IMR-90 (cell line): Measurements from ENCODE around the gene KDM4B. TPM values are rescaled to one million over a fixed set of nuclear protein-coding genes. Genes with fewer than 3 reads are reported as not detected.
A peak's percentile ranks its signal among the peaks of the same experiment; 100 is the strongest.

Experiments
- ATAC-seq: fragments of 200-7000 bp; cut with Tn5 transposase; 2 replicates; pipeline ENCODE4 v1.9.1; 2020; ENCODE audit warnings: low read depth, mild to moderate bottlenecking, moderate library complexity
- BruUV-seq: library from RNA; stranded (reverse); fragments of 400-500 nt; replicated peaks from 2 replicates; lab custom pipeline; 2021; lab: Mats Ljungman, UMichigan
- CTCF ChIA-PET: fragments of 300-600 bp; formaldehyde crosslinking; extraction: SDS; loops from one replicate; lab custom pipeline; 2021; ENCODE audit warnings: antibody characterized with exemption; lab: Yijun Ruan, JAX
- POLR2A ChIA-PET: fragments of 300-600 bp; sonication (Branson Sonifier 250); formaldehyde crosslinking; loops from one replicate; lab custom pipeline; 2022; ENCODE audit warnings: antibody characterized with exemption; ENCODE audit not compliant: unreplicated experiment; lab: Charles Lee
- DNase-seq: peaks from one replicate; pipeline ENCODE4 v3.0.0; 2013
- H2AFZ ChIP-seq: replicated peaks from 2 replicates; pipeline ENCODE3; 2013; ENCODE audit warnings: low read length, mild to moderate bottlenecking; ENCODE audit not compliant: poor library complexity
- H2AK5ac ChIP-seq: 2 replicates; pipeline ENCODE4 v1.6.1; 2013; ENCODE audit warnings: low read depth, low read length, inconsistent platforms
- H2AK9ac ChIP-seq: replicated peaks from 2 replicates; pipeline ENCODE3; 2013; ENCODE audit warnings: mild to moderate bottlenecking, low read depth, low read length, moderate library complexity; ENCODE audit not compliant: poor library complexity
- H2BK120ac ChIP-seq: 2 replicates; pipeline ENCODE4 v1.6.1; 2013; ENCODE audit warnings: low read depth, low read length, inconsistent platforms
- H2BK15ac ChIP-seq: 3 replicates; pipeline ENCODE4 v1.6.1; 2013; ENCODE audit warnings: low read depth, low read length, inconsistent platforms
- H2BK20ac ChIP-seq: 2 replicates; pipeline ENCODE4 v1.6.1; 2013; ENCODE audit warnings: low read depth, mild to moderate bottlenecking, inconsistent platforms, low read length, moderate library complexity
- H2BK5ac ChIP-seq: 2 replicates; pipeline ENCODE4 v1.6.1; 2013; ENCODE audit warnings: mild to moderate bottlenecking, low read depth, low read length, inconsistent platforms; ENCODE audit not compliant: poor library complexity, severe bottlenecking
- H3K14ac ChIP-seq: replicated peaks from 2 replicates; pipeline ENCODE4 v1.6.1; 2013; ENCODE audit warnings: low read depth, low read length, inconsistent platforms
- H3K18ac ChIP-seq: 2 replicates; pipeline ENCODE4 v1.6.1; 2013; ENCODE audit warnings: low read depth, low read length, control low read depth
- H3K23ac ChIP-seq: 2 replicates; pipeline ENCODE4 v1.6.1; 2013; ENCODE audit warnings: low read depth, low read length, inconsistent platforms
- H3K27ac ChIP-seq: 2 replicates; pipeline ENCODE4 v1.5.1; 2013; ENCODE audit warnings: mild to moderate bottlenecking, control low read depth, low read length; ENCODE audit not compliant: insufficient read depth
- H3K27me3 ChIP-seq: 2 replicates; pipeline ENCODE4 v1.6.1; 2013; ENCODE audit warnings: low read length; ENCODE audit not compliant: control insufficient read depth, insufficient read depth
- H3K36me3 ChIP-seq: 2 replicates; pipeline ENCODE4 v1.6.1; 2013; ENCODE audit warnings: low read length, mixed read lengths; ENCODE audit not compliant: control insufficient read depth, insufficient read depth
- H3K4ac ChIP-seq: 2 replicates; pipeline ENCODE4 v1.6.1; 2013; ENCODE audit warnings: low read depth, low read length, inconsistent platforms
- H3K4me1 ChIP-seq: 2 replicates; pipeline ENCODE4 v1.6.1; 2013; ENCODE audit warnings: low read length, mixed read lengths; ENCODE audit not compliant: control insufficient read depth, insufficient read depth
- H3K4me2 ChIP-seq: 2 replicates; pipeline ENCODE4 v1.6.1; 2013; ENCODE audit warnings: low read depth, mild to moderate bottlenecking, control low read depth, low read length, moderate library complexity
- H3K4me3 ChIP-seq: 2 replicates; pipeline ENCODE4 v1.5.1; 2013; ENCODE audit warnings: low read depth, mild to moderate bottlenecking, control low read depth, low read length, moderate library complexity; ENCODE audit not compliant: insufficient read depth
- H3K56ac ChIP-seq: 2 replicates; pipeline ENCODE4 v1.6.1; 2013; ENCODE audit warnings: low read length, inconsistent platforms; ENCODE audit not compliant: insufficient read depth; ENCODE audit errors: extremely low read depth
- H3K79me1 ChIP-seq, 2 experiments: 2 replicates each; pipeline ENCODE4 v1.6.1; 2013; ENCODE audit warnings: low read length in 2 of 2, inconsistent platforms in 1 of 2, low read depth in 1 of 2
- H3K9ac ChIP-seq: 2 replicates; pipeline ENCODE4 v1.6.1; 2013; ENCODE audit warnings: low read depth, low read length, control low read depth
- H3K9me1 ChIP-seq: 2 replicates; pipeline ENCODE4 v1.6.1; 2013; ENCODE audit warnings: low read length, inconsistent platforms; ENCODE audit not compliant: insufficient read depth
- H3K9me3 ChIP-seq: 2 replicates; pipeline ENCODE4 v1.6.1; 2013; ENCODE audit warnings: low read length; ENCODE audit not compliant: control insufficient read depth, insufficient read depth
- H4K20me1 ChIP-seq: 2 replicates; pipeline ENCODE4 v1.6.1; 2013; ENCODE audit warnings: low read length, inconsistent platforms; ENCODE audit not compliant: insufficient read depth
- H4K5ac ChIP-seq: 2 replicates; pipeline ENCODE4 v1.6.1; 2013; ENCODE audit warnings: mild to moderate bottlenecking, low read depth, low read length, control low read depth
- H4K8ac ChIP-seq, 2 experiments: 2 replicates each; pipeline ENCODE4 v1.6.1; 2013; ENCODE audit warnings: low read depth in 2 of 2, low read length in 2 of 2, control low read depth in 1 of 2, inconsistent platforms in 1 of 2
- H4K91ac ChIP-seq: 2 replicates; pipeline ENCODE4 v1.6.1; 2013; ENCODE audit warnings: low read depth, low read length, inconsistent platforms; ENCODE audit not compliant: insufficient read depth
- BHLHE40 ChIP-seq: fragments of 150-350 bp; IDR thresholded peaks from 2 replicates; pipeline ENCODE4 v1.6.1; 2016; ENCODE audit warnings: mild to moderate bottlenecking, low read depth, low read length
- CEBPB ChIP-seq: IDR thresholded peaks from 2 replicates; pipeline ENCODE4 v1.6.1; 2012; ENCODE audit warnings: low read depth, low read length, improper control_type of control experiment
- MXI1 ChIP-seq: IDR thresholded peaks from 2 replicates; pipeline ENCODE4 v1.6.1; 2012; ENCODE audit warnings: low read depth, mild to moderate bottlenecking, low read length, moderate library complexity, borderline replicate concordance
- NFE2L2 ChIP-seq: fragments of 150-350 bp; IDR thresholded peaks from 2 replicates; pipeline ENCODE4 v1.6.1; 2016; ENCODE audit warnings: low read depth, mild to moderate bottlenecking, low read length
- POLR2A ChIP-seq: IDR thresholded peaks from 2 replicates; pipeline ENCODE4 v1.6.1; 2012; ENCODE audit warnings: mild to moderate bottlenecking, low read depth, low read length
- RAD21 ChIP-seq: IDR thresholded peaks from 2 replicates; pipeline ENCODE4 v1.6.1; 2012; ENCODE audit warnings: low read length, improper control_type of control experiment
- RFX5 ChIP-seq: IDR thresholded peaks from 2 replicates; pipeline ENCODE4 v1.8.0; 2012; ENCODE audit warnings: low read depth, mild to moderate bottlenecking, low read length, moderate library complexity
- SMC3 ChIP-seq: fragments of 150-350 bp; IDR thresholded peaks from 2 replicates; pipeline ENCODE4 v1.6.1; 2016; ENCODE audit warnings: low read depth, mild to moderate bottlenecking, antibody characterized with exemption, low read length, moderate library complexity
- WGBS, 2 experiments: methylation state at CpG; one replicate each; pipeline versions ENCODE4 v1.1.5 to v1.1.7; 2013; ENCODE audit warnings: missing lambda C conversion rate in 2 of 2; ENCODE audit not compliant: insufficient read length in 1 of 2; ENCODE audit errors: extremely low coverage in 2 of 2; 5-methylcytosine and 5-hydroxymethylcytosine counted together
- dilution Hi-C: fragments of 300-500 bp; cut with HindIII; formaldehyde crosslinking; loops from one replicate; pipeline ENCODE4 v1.14.3; 2018; ENCODE audit warnings: low sequenced_read_pairs; ENCODE audit not compliant: unreplicated experiment
- in situ Hi-C: fragments of 300-500 bp; cut with MboI; formaldehyde crosslinking; loops from 3 replicates; pipeline ENCODE4 v1.14.3; 2019; ENCODE audit warnings: low sequenced_read_pairs, inconsistent platforms, mixed read lengths
- intact Hi-C: fragments of 100-400 bp; cut with micrococcal nuclease; formaldehyde crosslinking; loops from 2 replicates; pipeline ENCODE4 v1.10.0; 2022
- polyA plus RNA-seq, 3 experiments: library from polyadenylated mRNA; depleted of rRNA; stranded (reverse); fragments of >200 nt; gene quantifications; 2 replicates each; pipeline ENCODE4 v1.2.3, GENCODE V29; 2012; ENCODE audit warnings: low replicate concordance in 1 of 3
- total RNA-seq: library from RNA; depleted of rRNA; stranded (reverse); fragments of >200 nt; gene quantifications from 2 replicates; pipeline ENCODE4 v1.2.3, GENCODE V29; 2012
- TF ChIP-seq, protein P1 (sequence below): fragments of 150-350 bp; IDR thresholded peaks from 2 replicates; pipeline ENCODE4 v1.6.1; 2017; ENCODE audit warnings: mild to moderate bottlenecking, antibody characterized with exemption, low read length, low read depth

Gene KDM4B
- total and polyA plus RNA-seq, 2 of the 4 experiments (the other 2 are of a cell fraction) = 5.0 to 17.9 TPM

DNA sequence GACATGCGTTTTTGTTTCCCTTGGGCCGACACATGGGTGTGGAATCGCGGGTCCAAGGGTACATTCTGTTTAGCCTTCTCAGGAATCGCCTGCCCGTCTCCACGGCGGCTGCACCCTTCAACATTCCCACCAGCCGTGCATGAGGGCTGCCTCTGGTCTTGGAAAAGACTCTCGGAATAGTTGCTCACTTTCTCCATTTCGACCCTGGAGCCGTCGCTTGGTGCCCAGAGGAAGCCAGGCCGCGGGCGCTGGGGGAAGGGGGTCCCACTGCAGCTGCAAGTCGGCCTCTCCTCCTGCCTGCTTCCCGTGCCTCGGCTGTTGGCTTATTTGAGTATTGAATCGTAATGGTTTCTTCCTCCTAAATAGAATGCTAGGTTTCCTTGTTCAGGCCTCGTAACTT lies 51.5 kb downstream of the KDM4B start:
- peaks cover 35 to 89% of the 10 kb centered on the region in 2 experiments for H3K79me1 ChIP-seq
- no peak overlapping the region for H3K27ac ChIP-seq
- 0 out of 2 replicates have a peak, but pooled peaks cover 4% of the 10 kb centered on the region for H3K4me1 ChIP-seq
- H2BK15ac ChIP-seq = no peak overlapping the region
- 94% methylated on average over 6 of the region's 21 CpGs; no CpG with 5 or more reads in 1 of the 2 experiments for WGBS, 2 experiments
- no peak overlapping the region for H4K5ac ChIP-seq
- no peak overlapping the region for H3K4ac ChIP-seq
- no peak for TF ChIP-seq MXI1
- TF ChIP-seq, protein P1, sequence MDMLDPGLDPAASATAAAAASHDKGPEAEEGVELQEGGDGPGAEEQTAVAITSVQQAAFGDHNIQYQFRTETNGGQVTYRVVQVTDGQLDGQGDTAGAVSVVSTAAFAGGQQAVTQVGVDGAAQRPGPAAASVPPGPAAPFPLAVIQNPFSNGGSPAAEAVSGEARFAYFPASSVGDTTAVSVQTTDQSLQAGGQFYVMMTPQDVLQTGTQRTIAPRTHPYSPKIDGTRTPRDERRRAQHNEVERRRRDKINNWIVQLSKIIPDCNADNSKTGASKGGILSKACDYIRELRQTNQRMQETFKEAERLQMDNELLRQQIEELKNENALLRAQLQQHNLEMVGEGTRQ = no peak
- TF ChIP-seq RFX5 = no peak
- TF ChIP-seq RAD21 = no peak
- no peak for TF ChIP-seq SMC3
- TF ChIP-seq POLR2A = no peak
- no peak for TF ChIP-seq NFE2L2
- TF ChIP-seq BHLHE40 = no peak
- TF ChIP-seq CEBPB = no peak
- no peak overlapping the region for H3K9ac ChIP-seq
- intact Hi-C loops = no loop called here
- dilution Hi-C loops = no loop called here
- no peak overlapping the region for H3K23ac ChIP-seq
- H3K9me1 ChIP-seq = peaks cover 23% of the 10 kb centered on the region
- H3K56ac ChIP-seq = no peak overlapping the region
- no peak overlapping the region for H2BK5ac ChIP-seq
- H4K8ac ChIP-seq = no peak overlapping the region
- H4K91ac ChIP-seq = no peak overlapping the region
- H2AK9ac ChIP-seq = peak overlapping the region; percentile 72
- no peak overlapping the region for H3K14ac ChIP-seq
- H3K18ac ChIP-seq = no peak overlapping the region
- no peak overlapping the region for H2AFZ ChIP-seq
- ATAC-seq = no peak
- peaks cover 31% of the 10 kb centered on the region for H3K36me3 ChIP-seq
- no peak overlapping the region for H2BK120ac ChIP-seq
- no peak overlapping the region for H2AK5ac ChIP-seq
- CTCF ChIA-PET = no interaction called here
- no peaks in the 10 kb centered on the region for H3K9me3 ChIP-seq
- H3K27me3 ChIP-seq = no peaks in the 10 kb centered on the region
- no peak for DNase-seq
- no peak overlapping the region for H3K4me2 ChIP-seq
- no TSS peak for BruUV-seq
- POLR2A ChIA-PET = no interaction called here
- in situ Hi-C loops = no loop called here
- peaks cover 95% of the 10 kb centered on the region for H4K20me1 ChIP-seq
- no peak overlapping the region for H3K4me3 ChIP-seq
- H2BK20ac ChIP-seq = no peak overlapping the region
